HepG2 (cell line): Measurements from ENCODE around the gene FASTK.

Source experiments
- SRSF9 ChIP-seq: fragments of 200-400 bp; formaldehyde crosslinking; IDR thresholded peaks from 2 replicates; pipeline ENCODE4 v1.6.1; 2018; ENCODE audit warnings: borderline replicate concordance, mild to moderate bottlenecking, low read depth, low read length; ENCODE audit not compliant: insufficient read depth, poor library complexity, severe bottlenecking
- TBX2 ChIP-seq: sonication (generic); formaldehyde crosslinking; IDR thresholded peaks from 2 replicates; pipeline ENCODE4 v1.5.0; 2020; ENCODE audit warnings: missing genetic modification reagents, mild to moderate bottlenecking, borderline replicate concordance

- TF ChIP-seq TBX2 (no peak), SRSF9 (no peak)
Observed at GRCh38 chr7:151091003-151091402, 10.4 kb upstream of the FASTK start.
